ENCODE measurements around the gene SENP1. TPM values are rescaled to one million over a fixed set of nuclear protein-coding genes. Genes with fewer than 3 reads are reported as not detected.

SENP1 gene
- total and polyA plus RNA-seq, 2 donors (not counting 3 experiments of a cell fraction or from before 2014, with no cell fraction given): 9.9 to 20.5 TPM

- TF ChIP-seq GATA2 (IDR thresholded peaks at IDR 0.05; ENCODE audit: insufficient read depth, insufficient read length, low read depth, low read length): no peak
- no peak for TF ChIP-seq MYC (IDR thresholded peaks at IDR 0.05; ENCODE audit: low read depth, low read length)
- TF ChIP-seq EZH2 (IDR thresholded peaks at IDR 0.05; ENCODE audit: borderline replicate concordance, low read depth, low read length, severe bottlenecking): no peak
- no peak for TF ChIP-seq MAX (IDR thresholded peaks at IDR 0.05; ENCODE audit: insufficient read depth, insufficient read length)
- TF ChIP-seq, protein P1, sequence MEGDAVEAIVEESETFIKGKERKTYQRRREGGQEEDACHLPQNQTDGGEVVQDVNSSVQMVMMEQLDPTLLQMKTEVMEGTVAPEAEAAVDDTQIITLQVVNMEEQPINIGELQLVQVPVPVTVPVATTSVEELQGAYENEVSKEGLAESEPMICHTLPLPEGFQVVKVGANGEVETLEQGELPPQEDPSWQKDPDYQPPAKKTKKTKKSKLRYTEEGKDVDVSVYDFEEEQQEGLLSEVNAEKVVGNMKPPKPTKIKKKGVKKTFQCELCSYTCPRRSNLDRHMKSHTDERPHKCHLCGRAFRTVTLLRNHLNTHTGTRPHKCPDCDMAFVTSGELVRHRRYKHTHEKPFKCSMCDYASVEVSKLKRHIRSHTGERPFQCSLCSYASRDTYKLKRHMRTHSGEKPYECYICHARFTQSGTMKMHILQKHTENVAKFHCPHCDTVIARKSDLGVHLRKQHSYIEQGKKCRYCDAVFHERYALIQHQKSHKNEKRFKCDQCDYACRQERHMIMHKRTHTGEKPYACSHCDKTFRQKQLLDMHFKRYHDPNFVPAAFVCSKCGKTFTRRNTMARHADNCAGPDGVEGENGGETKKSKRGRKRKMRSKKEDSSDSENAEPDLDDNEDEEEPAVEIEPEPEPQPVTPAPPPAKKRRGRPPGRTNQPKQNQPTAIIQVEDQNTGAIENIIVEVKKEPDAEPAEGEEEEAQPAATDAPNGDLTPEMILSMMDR (IDR thresholded peaks at IDR 0.05; ENCODE audit: extremely low read depth in 1 of 2, insufficient read depth in 1 of 2, low read depth in 1 of 2, low read length in 2 of 2): no peak
- Histone ChIP-seq H3K79me2 (ENCODE audit: control insufficient read depth, insufficient read depth, low read length) (no peaks in the 10 kb centered on the region), H3K4me1 (ENCODE audit: control insufficient read depth, extremely low read depth, insufficient read depth, low read length) (peaks cover 24% of the 10 kb centered on the region), H3K27me3 (ENCODE audit: control insufficient read depth in 2 of 2, insufficient read depth in 2 of 2, low read length in 2 of 2) (peaks cover 70 to 87% of the 10 kb centered on the region in 2 experiments), H3K27ac (ENCODE audit: insufficient read depth, low read depth, low read length) (no peak overlapping the region), H3K4me3 (replicated peaks in 1 of 3; ENCODE audit: insufficient read depth in 1 of 3, low read depth in 1 of 3, low read length in 3 of 3) (no peak overlapping the region), H3K9ac (replicated peaks; ENCODE audit: extremely low read depth, insufficient read depth, low read length) (no peak overlapping the region), H3K4me2 (ENCODE audit: insufficient read depth, low read length) (no peak overlapping the region), H2AFZ (ENCODE audit: low read depth, low read length) (no peak overlapping the region), H3K9me3 (replicated peaks; ENCODE audit: control insufficient read depth, insufficient read depth, low read length) (no peaks in the 10 kb centered on the region), H3K36me3 (ENCODE audit: control insufficient read depth in 2 of 2, extremely low read depth in 1 of 2, insufficient read depth in 2 of 2, low read length in 2 of 2) (no peaks in the 10 kb centered on the region), H4K20me1 (replicated peaks; ENCODE audit: control insufficient read depth, extremely low read depth, insufficient read depth, low read length) (no peaks in the 10 kb centered on the region), H3K9me1 (replicated peaks; ENCODE audit: control insufficient read depth, extremely low read depth, insufficient read depth, low read length) (no peaks in the 10 kb centered on the region)
- ChIA-PET POLR2A (no interaction called here), CTCF (no interaction called here)
- BruUV-seq (replicated peaks): no TSS peak
- dilution Hi-C loops (cut with MboI; ENCODE audit: extremely low pct_ligation_motif_present, low sequenced_read_pairs) (no loop called here), intact Hi-C loops (cut with micrococcal nuclease) (no loop called here)
- no peak for DNase-seq (ENCODE audit: low read depth, low spot score)
- FAIRE-seq: no peak
Measured at GRCh38 chr12:48005001-48005749, 100.7 kb downstream of the SENP1 start.
